Measurements from ENCODE around the gene PRLHR.

GRCh38 chr10:118568327-118568848 lies 27.1 kb downstream of the PRLHR start:
- peak; percentile 61 to 84 (median 70) for TF ChIP-seq CTCF (IDR thresholded peaks at IDR 0.05)
- no peak for TF ChIP-seq POLR2A (IDR thresholded peaks at IDR 0.05)
